HEK293T (cell line): ENCODE results near the gene CLASP1.
"Not testable (repeated sequence)": the region's sequence is repeated elsewhere in the genome, so short reads cannot be mapped to it uniquely, and the experiment has no call there.

ENCODE experiments used
- CTCF ChIA-PET: fragments of 350-600 bp; formaldehyde crosslinking; extraction: SDS; loops from one replicate; lab custom pipeline; 2021; ENCODE audit warnings: antibody characterized with exemption, inconsistent platforms; lab: Yijun Ruan, JAX
- POLR2A ChIA-PET: fragments of 350-600 bp; formaldehyde crosslinking; extraction: SDS; loops from one replicate; lab custom pipeline; 2020; ENCODE audit warnings: antibody characterized with exemption, inconsistent platforms; lab: Yijun Ruan, JAX
- DNase-seq: peaks from one replicate; pipeline ENCODE4 v3.0.0; 2012; ENCODE audit warnings: mixed read lengths; ENCODE audit errors: extremely low spot score
- ARNT ChIP-seq: fragments of 450-650 bp; IDR thresholded peaks from 2 replicates; pipeline ENCODE4 v1.6.1; 2017; ENCODE audit warnings: mild to moderate bottlenecking
- BHLHE40 ChIP-seq: fragments of 450-650 bp; IDR thresholded peaks from 2 replicates; pipeline ENCODE4 v1.6.1; 2016; ENCODE audit warnings: mild to moderate bottlenecking, moderate library complexity, borderline replicate concordance
- CTBP1 ChIP-seq: fragments of 450-650 bp; IDR thresholded peaks from 2 replicates; pipeline ENCODE4 v1.6.1; 2016; ENCODE audit warnings: borderline replicate concordance
- ELF4 ChIP-seq: fragments of 450-650 bp; IDR thresholded peaks from 2 replicates; pipeline ENCODE4 v1.6.1; 2017; ENCODE audit warnings: antibody characterized with exemption
- FOXA1 ChIP-seq: fragments of 450-650 bp; IDR thresholded peaks from 2 replicates; pipeline ENCODE4 v1.6.1; 2016; ENCODE audit warnings: mild to moderate bottlenecking
- FOXK2 ChIP-seq: fragments of 450-650 bp; IDR thresholded peaks from 2 replicates; pipeline ENCODE4 v1.6.1; 2016; ENCODE audit warnings: mild to moderate bottlenecking
- FOXM1 ChIP-seq: fragments of 450-650 bp; IDR thresholded peaks from 2 replicates; pipeline ENCODE4 v1.6.1; 2017; ENCODE audit warnings: mild to moderate bottlenecking, borderline replicate concordance
- HDGF ChIP-seq: fragments of 450-650 bp; IDR thresholded peaks from 2 replicates; pipeline ENCODE4 v1.6.1; 2017; ENCODE audit warnings: antibody characterized with exemption, borderline replicate concordance
- L3MBTL2 ChIP-seq: fragments of 450-650 bp; conservative IDR thresholded peaks from 2 replicates; pipeline ENCODE4 v1.6.1; 2016; ENCODE audit warnings: mild to moderate bottlenecking
- LEF1 ChIP-seq: fragments of 450-650 bp; IDR thresholded peaks from 2 replicates; pipeline ENCODE4 v1.6.1; 2017; ENCODE audit warnings: mild to moderate bottlenecking, borderline replicate concordance
- NFRKB ChIP-seq: fragments of 450-650 bp; IDR thresholded peaks from 2 replicates; pipeline ENCODE4 v1.6.1; 2016; ENCODE audit warnings: mild to moderate bottlenecking, moderate library complexity
- PKNOX1 ChIP-seq: fragments of 450-650 bp; IDR thresholded peaks from 2 replicates; pipeline ENCODE4 v1.6.1; 2016
- SP1 ChIP-seq: fragments of 450-650 bp; IDR thresholded peaks from 2 replicates; pipeline ENCODE4 v1.6.1; 2017
- SUZ12 ChIP-seq: fragments of 450-650 bp; IDR thresholded peaks from 2 replicates; pipeline ENCODE4 v1.6.1; 2016; ENCODE audit warnings: mild to moderate bottlenecking
- TARDBP ChIP-seq: fragments of 450-650 bp; IDR thresholded peaks from 2 replicates; pipeline ENCODE4 v1.6.1; 2016
- ZNF384 ChIP-seq: fragments of 450-650 bp; IDR thresholded peaks from 2 replicates; pipeline ENCODE4 v1.6.1; 2016

Gene CLASP1

GRCh38 chr2:121558329-121558728 lies 90.9 kb downstream of the CLASP1 start:
- ChIA-PET CTCF (no interaction called here), POLR2A (interaction anchor here (0.6 kb wide), 1 partner anchor 28 kb away, joined by 3 read pairs; the partner anchor contains the start of gene RNU4ATAC)
- no peak for TF ChIP-seq CTBP1
- TF ChIP-seq SUZ12, result no peak
- TF ChIP-seq TARDBP, result no peak
- no peak for TF ChIP-seq FOXM1
- TF ChIP-seq SP1, result no peak
- no peak for TF ChIP-seq HDGF
- no peak for TF ChIP-seq BHLHE40
- no peak for TF ChIP-seq LEF1
- TF ChIP-seq ZNF384, result no peak
- no peak for TF ChIP-seq ELF4
- TF ChIP-seq PKNOX1, result no peak
- TF ChIP-seq L3MBTL2, result no peak
- TF ChIP-seq FOXK2, result no peak
- TF ChIP-seq FOXA1, result no peak
- no peak for TF ChIP-seq ARNT
- TF ChIP-seq NFRKB, result no peak
- no peak for DNase-seq

GRCh38 chr2:121555008-121555407 lies 94.3 kb downstream of the CLASP1 start:
- ChIA-PET POLR2A (no interaction called here), CTCF (no interaction called here)
- no peak for TF ChIP-seq FOXA1
- no peak for TF ChIP-seq TARDBP
- no peak for TF ChIP-seq CTBP1
- no peak for TF ChIP-seq ZNF384
- TF ChIP-seq LEF1, result no peak
- TF ChIP-seq NFRKB, result no peak
- TF ChIP-seq BHLHE40, result no peak
- DNase-seq, result no peak

- CTCF ChIA-PET, POLR2A ChIA-PET, DNase-seq: not testable (repeated sequence)
These were observed 96.6 kb downstream of the CLASP1 start for GRCh38 chr2:121552477-121553180.

GRCh38 chr2:121550669-121551068 lies 98.6 kb downstream of the CLASP1 start:
- ChIA-PET CTCF (interaction anchor here (1.5 kb wide), 1 partner anchor 19 kb away, joined by 4 read pairs; no protein-coding TSS in a partner anchor), POLR2A (no interaction called here)
- no peak for DNase-seq
- TF ChIP-seq ELF4 (no peak), ARNT (no peak), HDGF (no peak), ZNF384 (no peak), FOXA1 (no peak), FOXK2 (no peak), SUZ12 (no peak), TARDBP (no peak), NFRKB (no peak), PKNOX1 (no peak), L3MBTL2 (no peak), SP1 (no peak), BHLHE40 (no peak), CTBP1 (no peak), LEF1 (no peak), FOXM1 (no peak)

GRCh38 chr2:121547646-121548045 lies 101.6 kb downstream of the CLASP1 start:
- ChIA-PET POLR2A (no interaction called here), CTCF (no interaction called here)
- no peak for DNase-seq
- no peak for TF ChIP-seq LEF1
- TF ChIP-seq ZNF384, result no peak
- no peak for TF ChIP-seq PKNOX1
- TF ChIP-seq CTBP1, result no peak
- no peak for TF ChIP-seq SUZ12
- no peak for TF ChIP-seq TARDBP
- TF ChIP-seq FOXA1, result no peak

- POLR2A ChIA-PET, result interaction anchor here (1.1 kb wide), 1 partner anchor 15 kb away, joined by 3 read pairs; the partner anchor contains the start of gene RNU4ATAC
- CTCF ChIA-PET, result interaction anchor here (1.6 kb wide), 1 partner anchor 29 kb away, joined by 4 read pairs; no protein-coding TSS in a partner anchor
These were observed 103.3 kb downstream of the CLASP1 start for GRCh38 chr2:121545913-121546312.

More at GRCh38 chr2:121545913-121546312, 103.3 kb downstream of the CLASP1 start:
- DNase-seq, result no peak
- no peak for TF ChIP-seq NFRKB
- TF ChIP-seq FOXM1, result no peak
- no peak for TF ChIP-seq TARDBP
- no peak for TF ChIP-seq HDGF
- TF ChIP-seq ARNT, result no peak
- TF ChIP-seq LEF1, result no peak
- TF ChIP-seq PKNOX1, result no peak
- TF ChIP-seq L3MBTL2, result no peak
- no peak for TF ChIP-seq FOXA1
